ENCODE measurements around the gene PDE3B.

DNA sequence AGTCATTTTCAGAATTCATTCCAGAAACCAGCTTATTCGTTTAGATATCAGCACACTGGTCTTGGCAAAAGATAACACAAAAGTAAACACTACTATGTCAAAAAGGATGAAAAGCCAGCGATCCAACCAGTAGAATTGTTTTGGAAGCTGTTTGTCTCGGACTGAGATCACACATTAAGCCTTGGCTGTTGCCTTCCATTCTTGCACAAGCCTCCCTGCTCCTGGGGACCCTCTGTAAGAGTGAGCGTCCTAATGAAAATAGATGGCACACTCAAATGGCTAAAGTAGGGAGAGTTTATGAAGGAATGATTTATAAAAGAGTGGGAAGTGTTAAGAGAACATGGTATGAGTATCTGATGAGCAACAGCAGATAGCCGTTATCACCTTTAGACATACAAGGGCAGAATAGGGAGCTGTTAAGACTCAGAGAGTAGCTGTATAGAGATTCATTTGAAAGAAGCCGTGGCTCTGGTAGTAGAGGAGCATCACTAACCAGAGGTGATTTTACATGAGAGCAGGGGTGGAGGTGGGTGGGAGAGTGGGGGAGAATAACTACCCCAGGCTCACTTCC is 25.2 kb downstream of the PDE3B start:
- TF ChIP-seq CTCF (IDR thresholded peaks at IDR 0.05) (no peak), POLR2A (IDR thresholded peaks at IDR 0.05) (no peak)
